IPS DF 6.9 (cell line): Measurements from ENCODE around the gene ZC3H18.

Experiments used
- DNase-seq: peaks from one replicate; pipeline ENCODE4 v3.0.0-alpha.2; 2013; ENCODE audit warnings: low read depth, low spot score
- H3K27ac ChIP-seq: one replicate; pipeline ENCODE4 v1.5.1; 2013; ENCODE audit warnings: low read length, control low read depth
- H3K27me3 ChIP-seq: 2 replicates; pipeline ENCODE4 v1.6.1; 2013; ENCODE audit warnings: mild to moderate bottlenecking, low read length; ENCODE audit not compliant: control insufficient read depth, insufficient read depth
- H3K36me3 ChIP-seq: 2 replicates; pipeline ENCODE4 v1.6.1; 2013; ENCODE audit warnings: low read length; ENCODE audit not compliant: control insufficient read depth, insufficient read depth
- H3K4me1 ChIP-seq: 2 replicates; pipeline ENCODE4 v1.6.1; 2013; ENCODE audit warnings: low read length; ENCODE audit not compliant: control insufficient read depth, insufficient read depth
- H3K4me3 ChIP-seq: 2 replicates; pipeline ENCODE4 v1.5.1; 2013; ENCODE audit warnings: mild to moderate bottlenecking, low read length
- H3K9me3 ChIP-seq: 2 replicates; pipeline ENCODE4 v1.6.1; 2013; ENCODE audit warnings: low read length, inconsistent platforms; ENCODE audit not compliant: control insufficient read depth, insufficient read depth
- WGBS: extraction: QIAGEN DNeasy Blood & Tissue Kit; methylation state at CpG from one replicate; pipeline ENCODE4 v1.1.7; 2013; ENCODE audit warnings: mixed read lengths, missing lambda C conversion rate; ENCODE audit not compliant: insufficient read length, insufficient coverage; 5-methylcytosine and 5-hydroxymethylcytosine counted together

The ZC3H18 gene

DNA sequence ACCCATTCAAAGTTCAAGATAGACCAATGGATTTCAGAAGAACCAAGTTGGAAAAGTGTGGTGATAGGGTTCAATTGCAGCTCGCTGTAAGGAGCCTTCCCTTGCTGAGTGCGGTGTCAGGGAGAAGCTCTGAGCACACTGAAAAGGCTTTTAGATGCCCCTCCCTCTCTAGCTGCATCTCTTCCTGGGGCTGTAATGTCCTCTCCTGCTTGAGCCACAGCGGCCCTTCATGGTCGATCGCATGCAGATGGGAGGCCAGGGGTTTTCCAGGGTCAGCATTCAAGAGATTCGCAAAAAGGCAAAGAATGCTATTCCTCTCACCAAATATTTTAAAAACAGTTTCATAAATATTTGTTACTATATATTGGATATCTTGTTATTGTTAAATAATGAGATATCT is 23.7 kb downstream of the ZC3H18 start:
- H3K4me1 ChIP-seq = no peaks in the 10 kb centered on the region
- H3K36me3 ChIP-seq = peaks cover 7% of the 10 kb centered on the region; the same call in 1 of the 2 replicates
- no peaks in the 10 kb centered on the region for H3K27me3 ChIP-seq
- no CpG with 5 or more reads among the region's 6 CpGs for WGBS
- no peaks in the 10 kb centered on the region for H3K9me3 ChIP-seq
- no peak for DNase-seq
- H3K27ac ChIP-seq = no peak overlapping the region
- H3K4me3 ChIP-seq = no peak overlapping the region

DNA sequence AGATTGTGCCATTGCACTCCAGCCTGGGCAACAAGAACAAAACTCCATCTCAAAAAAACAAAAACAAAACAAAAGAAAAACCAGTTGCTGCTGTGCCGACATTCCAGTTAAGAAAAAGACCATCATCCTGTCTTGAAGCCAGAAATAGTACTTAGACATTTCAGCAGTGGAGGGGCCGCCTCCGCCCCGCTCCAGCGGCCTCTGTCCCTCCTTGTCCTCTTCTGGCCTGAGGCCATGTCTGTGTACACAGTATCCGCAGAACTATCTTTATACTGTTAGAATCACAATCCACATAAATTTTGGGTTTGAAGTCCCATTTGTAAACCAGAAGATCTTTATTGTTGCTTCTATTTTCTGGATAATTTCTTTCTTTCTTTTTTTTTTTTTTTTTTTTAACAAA is 24.9 kb downstream of the ZC3H18 start:
- no peak for DNase-seq
- Histone ChIP-seq H3K4me3 (no peak overlapping the region), H3K27ac (no peak overlapping the region), H3K27me3 (no peaks in the 10 kb centered on the region), H3K4me1 (no peaks in the 10 kb centered on the region), H3K9me3 (no peaks in the 10 kb centered on the region), H3K36me3 (peaks cover 9% of the 10 kb centered on the region; the same call in 1 of the 2 replicates)
- WGBS = no CpG with 5 or more reads among the region's 6 CpGs

DNA sequence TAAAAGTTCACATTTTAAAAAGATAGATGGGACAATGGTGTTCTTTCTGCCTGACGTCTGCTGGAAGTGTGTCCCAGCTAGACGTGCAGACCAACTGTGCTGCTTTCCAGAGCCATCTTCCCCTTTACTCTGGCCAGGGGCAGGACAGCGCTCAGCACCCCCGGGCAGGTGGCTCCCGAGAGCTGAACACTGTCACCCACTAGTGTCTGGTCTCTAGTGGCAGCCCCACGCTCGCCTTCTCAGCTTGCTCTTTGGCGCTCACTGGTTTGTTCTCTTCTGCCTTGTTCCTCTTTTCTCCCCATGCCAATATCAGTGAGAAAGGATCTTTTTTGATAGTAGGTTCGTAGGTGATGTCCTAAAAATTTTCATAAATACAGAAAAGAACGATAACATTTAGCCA is 25.7 kb downstream of the ZC3H18 start:
- Histone ChIP-seq H3K27me3 (no peaks in the 10 kb centered on the region), H3K4me3 (no peak overlapping the region), H3K9me3 (no peaks in the 10 kb centered on the region), H3K27ac (no peak overlapping the region), H3K36me3 (peaks cover 14% of the 10 kb centered on the region; the same call in 1 of the 2 replicates), H3K4me1 (no peaks in the 10 kb centered on the region)
- no peak for DNase-seq
- WGBS = no CpG with 5 or more reads among the region's 10 CpGs

DNA sequence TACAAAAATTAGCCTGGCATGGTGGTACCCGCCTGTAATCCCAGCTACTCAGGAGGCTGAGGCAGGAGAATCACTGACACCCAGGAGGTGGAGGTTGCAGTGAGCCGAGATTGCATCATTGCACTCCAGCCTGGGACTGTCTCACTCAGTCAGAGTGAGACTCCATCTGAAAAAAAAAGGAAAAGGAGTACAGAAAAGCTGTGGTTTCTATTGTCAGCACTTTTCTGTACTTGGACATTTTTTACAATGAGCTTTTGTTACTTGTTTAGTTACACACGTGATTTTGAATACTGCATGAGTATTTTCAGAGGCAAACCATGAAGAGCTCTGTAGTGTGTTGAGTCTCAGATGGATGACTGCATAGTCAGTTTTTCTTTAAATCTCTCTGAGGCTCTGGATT is 26.3 kb downstream of the ZC3H18 start:
- Histone ChIP-seq H3K27me3 (no peaks in the 10 kb centered on the region), H3K27ac (no peak overlapping the region), H3K36me3 (peaks cover 14% of the 10 kb centered on the region; the same call in 1 of the 2 replicates), H3K9me3 (no peaks in the 10 kb centered on the region), H3K4me3 (no peak overlapping the region), H3K4me1 (no peaks in the 10 kb centered on the region)
- DNase-seq = no peak
- no CpG with 5 or more reads among the region's 3 CpGs for WGBS

DNA sequence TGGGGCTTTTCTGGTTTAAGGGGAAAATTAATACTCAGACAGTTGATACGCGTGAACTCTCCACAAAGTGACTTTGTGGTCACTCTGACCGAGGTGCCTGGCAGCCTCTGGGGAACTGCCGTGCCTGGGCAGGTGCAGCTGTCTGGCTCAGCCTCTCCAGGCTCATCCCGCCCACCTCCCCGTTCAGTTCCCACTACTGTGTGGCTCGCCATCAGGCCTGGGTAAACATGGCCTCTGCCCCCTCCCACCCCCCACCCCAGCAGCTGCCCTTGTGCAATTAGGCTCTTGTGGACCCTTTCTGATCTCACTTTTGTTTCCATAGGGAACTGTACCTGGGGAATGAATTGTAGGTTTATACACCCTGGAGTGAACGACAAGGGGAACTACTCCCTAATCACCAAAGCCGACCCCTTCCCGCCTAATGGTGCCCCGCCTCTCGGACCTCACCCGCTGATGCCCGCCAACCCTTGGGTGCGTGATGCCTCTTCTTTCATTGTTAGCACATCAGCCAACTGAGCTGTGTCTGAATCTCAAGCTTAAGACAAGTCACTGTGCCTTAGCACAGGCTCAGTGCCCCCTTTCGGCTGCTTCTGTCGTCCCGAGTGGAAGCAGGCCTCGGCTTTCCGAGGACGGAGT is 27.8 kb downstream of the ZC3H18 start:
- Histone ChIP-seq H3K4me3 (no peak overlapping the region), H3K36me3 (peaks cover 20% of the 10 kb centered on the region; the same call in 1 of the 2 replicates), H3K9me3 (no peaks in the 10 kb centered on the region), H3K27me3 (no peaks in the 10 kb centered on the region), H3K4me1 (no peaks in the 10 kb centered on the region), H3K27ac (no peak overlapping the region)
- no CpG with 5 or more reads among the region's 21 CpGs for WGBS
- DNase-seq = no peak

DNA sequence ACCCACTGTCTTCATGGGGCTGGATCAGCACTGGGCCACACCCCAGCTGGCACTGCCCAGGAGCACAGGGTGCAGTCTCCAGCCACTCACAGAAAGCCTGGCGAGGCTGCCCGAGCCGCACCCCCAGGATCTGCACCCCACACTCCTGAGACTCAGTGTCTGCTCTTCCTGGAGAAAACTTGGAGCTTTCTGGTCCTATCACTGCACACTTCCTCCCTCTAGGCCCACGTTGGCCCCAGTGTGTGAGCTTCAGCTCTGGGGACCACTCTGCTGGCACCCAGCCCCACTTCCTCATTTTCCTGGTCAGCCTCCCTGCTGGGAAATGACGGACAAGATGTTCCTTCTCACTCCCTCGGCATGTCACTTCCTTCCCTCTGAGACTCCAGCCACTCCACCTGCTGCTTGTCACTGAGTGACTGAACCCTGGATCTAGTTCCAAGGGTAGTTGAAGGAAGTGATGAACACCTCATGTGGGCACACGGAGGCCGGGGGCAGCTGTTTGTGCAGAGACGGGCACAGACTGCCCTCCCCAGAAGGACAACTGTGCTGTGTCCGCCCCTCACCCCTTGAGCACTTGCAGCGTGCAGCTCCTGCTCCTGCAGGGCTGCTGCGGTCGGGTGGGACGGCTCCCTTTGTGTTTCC is 29.0 kb downstream of the ZC3H18 start:
- no peak overlapping the region for H3K4me3 ChIP-seq
- WGBS = no CpG with 5 or more reads among the region's 14 CpGs
- H3K27me3 ChIP-seq = no peaks in the 10 kb centered on the region
- H3K4me1 ChIP-seq = no peaks in the 10 kb centered on the region
- peaks cover 20% of the 10 kb centered on the region; the same call in 1 of the 2 replicates for H3K36me3 ChIP-seq
- H3K9me3 ChIP-seq = no peaks in the 10 kb centered on the region
- no peak for DNase-seq
- no peak overlapping the region for H3K27ac ChIP-seq

DNA sequence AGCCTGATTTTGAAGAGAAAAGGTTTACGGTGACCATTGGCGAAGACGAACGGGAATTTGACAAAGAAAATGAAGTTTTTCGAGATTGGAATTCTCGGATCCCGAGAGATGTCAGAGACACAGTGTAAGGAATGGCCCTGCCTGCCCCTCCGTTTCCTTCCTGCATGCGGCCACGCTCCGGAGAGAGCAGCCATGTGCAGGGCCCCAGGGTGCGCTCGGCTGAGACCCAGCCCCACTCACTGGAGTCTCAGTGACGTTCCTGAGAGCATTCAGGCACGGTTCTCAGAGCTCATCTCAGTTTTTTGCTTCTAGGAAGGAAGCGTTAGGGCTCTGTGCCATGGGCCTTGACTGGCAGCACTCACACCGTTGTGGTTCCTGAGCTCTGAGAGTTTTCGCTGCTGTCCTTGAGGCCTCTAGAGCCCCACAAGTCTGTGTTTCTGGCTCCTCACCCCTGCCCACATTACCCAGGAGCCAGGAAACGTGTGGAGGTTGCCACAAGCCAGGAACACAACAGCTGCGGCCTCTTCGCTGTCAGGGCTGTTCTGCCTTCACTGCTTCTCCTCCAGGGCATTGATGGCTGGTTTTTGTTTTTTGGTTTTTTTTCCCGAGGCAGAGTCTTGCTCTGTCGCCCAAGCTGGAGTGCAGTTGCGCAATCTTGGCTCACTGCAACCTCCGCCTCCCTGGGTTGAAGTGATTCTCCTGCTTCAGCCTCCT is 29.8 kb downstream of the ZC3H18 start:
- Histone ChIP-seq H3K36me3 (peaks cover 20% of the 10 kb centered on the region; the same call in 1 of the 2 replicates), H3K9me3 (no peaks in the 10 kb centered on the region), H3K4me1 (no peaks in the 10 kb centered on the region), H3K27ac (no peak overlapping the region), H3K4me3 (no peak overlapping the region), H3K27me3 (no peaks in the 10 kb centered on the region)
- DNase-seq = no peak
- 100% methylated on average over 5 of the region's 25 CpGs for WGBS

DNA sequence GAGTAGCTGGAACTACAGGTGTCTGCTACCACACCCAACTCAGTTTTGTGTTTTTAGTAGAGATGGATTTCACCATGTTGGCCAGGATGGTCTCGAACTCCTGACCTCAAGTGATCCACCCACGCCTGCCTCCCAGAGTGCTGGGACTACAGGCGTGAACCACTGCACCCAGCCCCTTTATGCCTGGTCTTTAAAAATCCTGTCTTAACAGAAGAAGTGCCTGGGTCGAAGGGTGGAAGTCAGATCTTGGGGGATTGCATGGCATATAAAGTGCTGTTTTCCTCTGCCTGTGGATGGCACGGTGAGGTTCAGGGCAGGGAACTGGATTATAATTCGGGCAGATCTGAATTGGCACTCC is 30.3 kb downstream of the ZC3H18 start:
- Histone ChIP-seq H3K36me3 (peaks cover 20% of the 10 kb centered on the region; the same call in 1 of the 2 replicates), H3K4me3 (no peak overlapping the region), H3K4me1 (no peaks in the 10 kb centered on the region), H3K27me3 (no peaks in the 10 kb centered on the region), H3K9me3 (no peaks in the 10 kb centered on the region), H3K27ac (no peak overlapping the region)
- DNase-seq = no peak
- WGBS = no CpG with 5 or more reads among the region's 6 CpGs

DNA sequence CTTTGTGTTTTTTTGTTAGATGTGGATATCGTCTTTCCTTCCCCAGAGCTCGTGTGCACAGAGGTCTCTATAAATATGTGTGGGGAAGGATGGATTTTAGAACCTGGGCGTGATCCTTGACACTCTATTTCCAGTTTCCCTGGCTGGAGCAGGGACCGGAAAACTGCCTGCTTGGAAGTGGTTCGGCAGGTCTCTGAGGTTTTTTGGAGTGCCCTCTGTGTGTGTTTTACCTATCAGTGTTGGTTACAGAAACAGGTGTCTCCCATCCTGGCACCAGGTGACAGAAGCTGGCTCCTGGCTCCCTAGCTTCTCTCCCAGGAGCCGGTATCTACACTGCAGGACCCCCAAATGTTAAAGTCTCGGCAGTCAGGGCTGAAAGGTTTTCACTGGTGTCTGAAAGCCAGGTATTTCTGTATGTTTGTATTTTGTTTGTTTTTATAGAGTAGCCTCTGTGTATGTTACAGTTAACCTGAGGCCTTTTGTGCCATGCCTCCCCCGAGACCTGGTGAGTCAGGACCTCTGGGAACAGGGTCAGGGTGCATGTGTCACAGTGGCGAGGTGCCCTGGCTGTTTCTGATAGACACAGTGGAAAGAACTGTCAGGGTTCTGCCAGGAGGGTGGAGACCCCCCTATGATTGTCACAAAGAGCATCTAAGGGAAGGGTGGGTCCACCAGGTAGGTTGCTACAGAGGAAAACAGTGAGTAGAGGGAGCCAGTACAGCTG is 31.3 kb downstream of the ZC3H18 start:
- no peak for DNase-seq
- Histone ChIP-seq H3K36me3 (peaks cover 25% of the 10 kb centered on the region), H3K4me1 (no peaks in the 10 kb centered on the region), H3K27me3 (no peaks in the 10 kb centered on the region), H3K4me3 (no peak overlapping the region; the same call in 1 of the 2 replicates), H3K27ac (no peak overlapping the region), H3K9me3 (no peaks in the 10 kb centered on the region)
- WGBS = no CpG with 5 or more reads among the region's 9 CpGs

DNA sequence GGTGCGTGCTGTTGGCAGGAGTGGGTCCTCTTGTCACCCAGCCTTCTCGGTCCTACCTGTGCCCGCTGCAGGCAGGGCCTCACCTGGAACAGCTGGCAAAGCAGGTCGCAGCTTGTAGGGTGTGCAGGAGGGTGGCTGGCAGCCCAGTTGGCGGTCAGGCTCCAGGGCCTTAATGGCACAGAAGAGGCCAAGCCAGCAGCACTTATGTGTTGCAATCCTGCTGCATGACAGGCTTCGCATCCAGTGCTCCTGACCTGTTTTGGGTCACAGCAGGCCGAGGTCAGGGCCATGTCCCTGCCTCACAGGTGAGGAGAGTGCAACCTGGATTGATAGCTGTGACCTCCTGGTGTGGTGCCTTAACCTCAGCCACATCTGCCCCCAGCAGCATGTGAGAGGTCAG is 31.9 kb downstream of the ZC3H18 start:
- Histone ChIP-seq H3K4me3 (no peak overlapping the region), H3K4me1 (no peaks in the 10 kb centered on the region)
- WGBS = no CpG with 5 or more reads among the region's 7 CpGs

More for the DNA sequence above, 31.9 kb downstream of the ZC3H18 start:
- no peaks in the 10 kb centered on the region for H3K27me3 ChIP-seq
- no peak overlapping the region for H3K27ac ChIP-seq
- peaks cover 28% of the 10 kb centered on the region for H3K36me3 ChIP-seq
- no peak for DNase-seq
- H3K9me3 ChIP-seq = no peaks in the 10 kb centered on the region
